Coronary artery (tissue), 2 donors: ENCODE results near the gene MEG3.

Experiments
- DNase-seq: peaks from one replicate; pipeline ENCODE4 v3.0.0-alpha.2; 2017; ENCODE audit warnings: low spot score
- H3K27ac ChIP-seq, 2 donors: fragments of 200-600 bp; sonication (generic); one replicate each; pipeline ENCODE4 v1.5.1; 2016 to 2019
- H3K4me3 ChIP-seq: fragments of 200-600 bp; sonication (generic); 2 replicates; pipeline ENCODE4 v1.5.1; 2016; ENCODE audit warnings: mild to moderate bottlenecking, moderate library complexity
- TF ChIP-seq, protein P1 (sequence below): fragments of 200-600 bp; sonication (generic); IDR thresholded peaks from one replicate; pipeline ENCODE4 v1.5.1; 2019; ENCODE audit warnings: antibody characterized with exemption

Gene MEG3

DNA sequence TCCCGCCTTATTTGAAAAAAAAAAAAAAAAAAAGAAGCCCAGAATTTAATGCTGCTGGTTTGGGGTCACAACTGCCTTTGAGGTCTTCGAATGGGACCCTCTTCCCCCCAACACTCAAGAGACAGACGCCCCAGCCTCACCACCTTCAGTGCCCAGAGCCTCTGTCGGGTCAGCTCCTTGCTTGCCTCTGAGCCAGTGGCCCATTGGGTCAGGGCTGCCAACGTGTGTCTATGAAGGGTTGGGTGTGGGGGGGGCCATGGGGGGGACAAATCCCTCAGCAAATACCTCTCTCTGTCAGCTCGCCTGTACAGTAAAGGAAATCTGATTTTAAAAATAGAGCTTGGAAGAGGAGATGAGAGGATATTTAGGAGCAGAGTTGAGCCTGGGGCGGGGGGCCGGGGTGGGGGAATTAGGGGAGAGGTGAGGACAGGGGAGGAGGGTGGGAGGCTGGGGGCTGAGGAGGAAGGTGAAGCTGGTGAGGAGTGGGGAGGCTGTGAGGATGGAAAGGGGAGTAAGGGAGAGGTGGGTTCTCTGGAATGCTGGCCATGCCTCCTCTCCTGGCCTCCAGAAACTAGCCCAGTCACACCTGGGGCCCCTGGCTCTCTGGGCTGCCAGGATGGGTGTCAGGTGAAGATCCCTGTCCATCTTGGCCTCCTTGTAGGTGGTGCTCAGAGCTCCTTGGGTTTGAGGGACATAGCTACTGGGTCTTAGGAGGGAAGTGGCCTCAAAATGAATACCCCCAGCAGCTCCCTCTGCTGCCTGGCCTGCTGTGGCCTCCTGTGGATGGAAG, 64.3 kb downstream of the MEG3 start:
- TF ChIP-seq, protein P1, sequence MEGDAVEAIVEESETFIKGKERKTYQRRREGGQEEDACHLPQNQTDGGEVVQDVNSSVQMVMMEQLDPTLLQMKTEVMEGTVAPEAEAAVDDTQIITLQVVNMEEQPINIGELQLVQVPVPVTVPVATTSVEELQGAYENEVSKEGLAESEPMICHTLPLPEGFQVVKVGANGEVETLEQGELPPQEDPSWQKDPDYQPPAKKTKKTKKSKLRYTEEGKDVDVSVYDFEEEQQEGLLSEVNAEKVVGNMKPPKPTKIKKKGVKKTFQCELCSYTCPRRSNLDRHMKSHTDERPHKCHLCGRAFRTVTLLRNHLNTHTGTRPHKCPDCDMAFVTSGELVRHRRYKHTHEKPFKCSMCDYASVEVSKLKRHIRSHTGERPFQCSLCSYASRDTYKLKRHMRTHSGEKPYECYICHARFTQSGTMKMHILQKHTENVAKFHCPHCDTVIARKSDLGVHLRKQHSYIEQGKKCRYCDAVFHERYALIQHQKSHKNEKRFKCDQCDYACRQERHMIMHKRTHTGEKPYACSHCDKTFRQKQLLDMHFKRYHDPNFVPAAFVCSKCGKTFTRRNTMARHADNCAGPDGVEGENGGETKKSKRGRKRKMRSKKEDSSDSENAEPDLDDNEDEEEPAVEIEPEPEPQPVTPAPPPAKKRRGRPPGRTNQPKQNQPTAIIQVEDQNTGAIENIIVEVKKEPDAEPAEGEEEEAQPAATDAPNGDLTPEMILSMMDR = no peak

DNA sequence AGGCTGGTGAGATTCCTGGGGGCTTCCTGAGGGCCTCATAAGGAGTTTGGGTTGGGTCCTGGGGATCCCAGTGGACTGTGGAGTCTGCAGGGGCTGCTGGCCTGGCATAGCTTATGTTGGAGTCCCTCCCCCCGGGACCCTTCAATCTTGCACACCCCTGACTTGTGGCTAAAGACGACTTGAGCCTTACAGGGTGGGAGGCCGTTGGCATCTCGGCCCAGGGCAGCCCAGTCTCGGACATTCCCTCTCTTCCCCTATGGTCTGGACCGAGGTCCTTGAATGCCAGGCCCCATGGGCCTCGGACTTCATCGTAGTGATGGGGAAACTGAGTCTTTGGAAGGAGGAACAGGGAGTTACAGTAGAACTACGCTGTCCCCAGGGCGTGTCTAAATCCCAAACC, 65.1 kb downstream of the MEG3 start:
- Histone ChIP-seq H3K27ac (no peak overlapping the region), H3K4me3 (no peak overlapping the region)
- no peak for DNase-seq
- TF ChIP-seq, protein P1 = no peak

More for the DNA sequence above, 64.3 kb downstream of the MEG3 start:
- no peak overlapping the region for H3K27ac ChIP-seq
- DNase-seq = peak; percentile 56
- no peak overlapping the region for H3K4me3 ChIP-seq

DNA sequence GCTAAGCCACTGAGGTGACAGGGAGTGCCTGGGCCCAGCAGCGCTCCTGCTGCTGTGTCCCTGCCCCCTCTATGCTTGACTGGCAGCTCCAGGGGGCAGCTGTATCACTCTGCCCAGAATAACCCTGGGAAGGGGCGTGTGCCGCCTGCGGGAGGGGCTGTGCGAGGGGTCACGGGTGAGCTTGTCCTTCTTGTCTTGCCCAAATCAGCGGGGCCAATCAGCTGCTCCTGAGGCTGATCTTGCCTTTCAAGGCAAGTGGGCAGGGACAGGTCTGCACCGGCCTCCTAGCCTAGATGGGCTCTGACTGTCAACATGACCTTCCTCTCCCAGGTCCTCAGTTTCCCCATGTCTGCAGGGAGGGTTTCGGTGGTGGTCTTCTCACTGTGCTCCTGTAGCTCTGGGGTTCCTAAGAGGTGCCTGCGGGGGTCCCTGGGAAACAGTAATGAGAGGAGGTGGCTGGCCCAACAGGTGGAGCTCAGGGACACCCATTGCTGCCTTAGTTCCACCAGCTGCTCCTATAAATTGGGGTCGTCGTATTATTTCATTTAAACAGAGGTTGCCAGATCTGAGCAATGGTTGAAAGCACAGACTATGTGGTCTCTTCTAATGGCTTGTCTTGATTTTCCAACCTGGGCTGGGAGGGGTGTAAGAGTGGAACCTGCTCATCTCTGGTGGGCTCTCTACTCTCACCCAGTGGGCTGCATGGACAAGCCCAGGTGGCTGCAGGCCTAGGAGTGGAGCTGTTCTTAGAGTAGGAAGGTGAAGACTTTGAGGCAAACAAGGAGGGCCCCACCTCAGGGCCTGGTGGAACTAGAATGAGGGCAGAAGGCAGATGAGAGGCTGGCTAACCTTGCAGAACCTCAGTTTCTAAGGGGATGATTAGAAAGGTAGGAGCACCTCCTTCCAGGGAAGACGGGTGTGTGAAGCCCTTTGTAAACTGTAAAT, 65.9 kb downstream of the MEG3 start:
- H3K4me3 ChIP-seq = no peak overlapping the region
- H3K27ac ChIP-seq = no peak overlapping the region
- peak; percentile 52 for DNase-seq
- TF ChIP-seq, protein P1 = no peak

DNA sequence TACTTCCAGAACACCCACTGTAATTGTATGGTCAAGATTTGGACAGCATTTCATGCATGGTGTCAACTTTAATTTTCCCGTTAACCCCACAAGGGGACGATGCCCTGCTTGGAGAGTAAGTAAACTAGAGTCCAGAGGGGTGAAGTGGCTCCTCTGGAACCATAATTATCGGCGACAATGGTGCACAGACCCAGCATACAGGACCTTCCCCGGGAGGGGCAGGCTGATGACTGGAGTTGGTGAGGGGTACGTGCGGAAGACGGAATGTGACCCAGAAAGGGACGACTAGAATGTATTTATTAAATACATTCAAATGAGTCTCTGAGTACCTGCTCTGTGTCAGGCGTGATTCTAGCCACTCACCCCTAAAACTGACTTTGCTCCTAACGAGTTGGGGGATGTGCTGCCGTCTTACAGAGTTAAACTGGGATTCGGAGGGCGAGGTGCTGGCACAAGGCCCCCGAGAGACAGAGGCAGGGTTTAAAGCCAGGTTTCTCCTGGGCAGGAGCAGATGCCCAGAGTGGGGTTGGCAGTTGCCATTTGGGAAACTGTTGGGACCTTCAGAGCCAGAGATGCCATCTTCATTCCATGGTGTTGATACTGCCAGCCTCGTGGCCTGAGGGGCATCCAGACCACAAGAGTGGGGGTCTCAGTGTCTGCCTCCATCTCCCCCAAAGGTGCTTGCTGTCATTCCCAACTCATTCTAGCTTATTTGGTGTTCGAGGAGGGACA, 66.7 kb downstream of the MEG3 start:
- TF ChIP-seq, protein P1 = no peak
- DNase-seq = peak; percentile 47
- Histone ChIP-seq H3K27ac (no peak overlapping the region), H3K4me3 (no peak overlapping the region)

DNA sequence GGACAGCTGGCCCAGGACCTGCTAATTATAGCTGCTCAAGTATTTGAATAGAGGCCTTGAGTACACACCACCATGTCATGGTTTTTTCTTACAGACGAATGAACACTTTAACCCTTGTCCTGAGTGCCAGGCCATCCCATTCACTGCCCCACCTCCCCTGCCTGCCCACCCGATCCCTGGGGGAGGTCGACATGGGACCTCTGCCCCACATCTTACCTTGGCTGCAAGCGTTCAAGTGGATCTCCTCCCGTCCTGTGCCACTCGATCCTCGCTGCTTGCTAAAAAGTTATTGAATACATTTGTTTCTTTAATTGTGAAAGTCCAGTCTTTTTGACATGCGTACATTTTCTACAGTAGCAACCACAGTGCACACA, 67.3 kb downstream of the MEG3 start:
- no peak overlapping the region for H3K27ac ChIP-seq
- TF ChIP-seq, protein P1 = no peak

DNA sequence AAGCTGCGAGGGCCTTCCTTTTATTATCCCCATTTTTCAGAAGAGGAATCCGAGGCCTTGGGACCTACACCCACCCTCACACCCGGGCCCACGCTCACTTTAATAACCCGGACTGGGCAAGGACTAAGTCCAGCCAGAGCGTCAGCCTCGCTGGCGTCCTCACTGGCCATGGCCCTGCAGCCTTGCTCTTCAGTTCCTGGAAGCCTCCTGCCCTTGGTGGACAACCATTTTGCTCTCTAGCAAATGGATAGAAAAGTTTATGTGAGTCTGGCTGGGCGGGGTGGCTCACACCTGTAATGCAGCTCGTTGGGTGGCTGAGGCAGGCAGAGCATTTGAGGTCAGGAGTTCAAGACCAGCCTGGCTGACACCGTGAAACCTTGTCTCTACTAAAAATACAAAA, 67.8 kb downstream of the MEG3 start:
- no peak overlapping the region for H3K27ac ChIP-seq
- TF ChIP-seq, protein P1 = no peak
- DNase-seq = peak; percentile 24
- H3K4me3 ChIP-seq = no peak overlapping the region

More for the DNA sequence above, 67.3 kb downstream of the MEG3 start:
- H3K4me3 ChIP-seq = no peak overlapping the region
- no peak for DNase-seq
